Stimulated activated CD4-positive, alpha-beta T cell treated with anti-CD3 and anti-CD28 coated beads, TNF-alpha, amount 100 ng/mL, for 4 hours (primary cell): ENCODE data around the gene KBTBD12.

Experiments
- DNase-seq, 3 experiments: peaks; one replicate each; pipeline ENCODE4 v3.0.0-alpha.2; 2020; ENCODE audit warnings: low read depth in 3 of 3

KBTBD12 gene

DNA sequence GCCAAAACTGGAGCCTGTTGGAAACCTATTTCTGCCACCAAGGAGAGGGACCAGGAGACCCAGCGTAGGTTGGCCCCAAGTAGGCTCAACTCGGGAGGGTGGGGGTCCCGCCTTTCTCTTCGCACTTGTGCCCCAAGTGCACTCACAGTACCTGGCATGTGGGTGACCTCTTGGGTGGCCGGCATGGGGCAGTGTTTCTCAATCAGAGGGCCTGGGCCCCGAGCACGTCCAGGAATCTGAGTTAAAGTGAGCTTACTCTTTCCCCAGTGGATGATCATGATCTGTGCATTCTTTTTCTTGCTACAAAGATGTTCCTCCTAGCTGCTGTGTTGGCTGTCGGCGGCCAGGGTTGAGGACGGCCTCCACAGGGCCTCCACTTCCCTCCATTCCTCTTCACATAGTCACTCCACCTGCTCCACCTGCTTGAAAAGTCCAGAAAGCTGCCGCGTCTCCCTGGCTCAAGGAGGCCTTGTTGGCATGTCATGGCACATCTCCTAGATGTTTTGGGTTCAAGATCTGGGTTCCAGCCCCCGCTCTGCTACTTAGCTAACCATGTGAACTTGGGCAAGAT, 70.7 kb downstream of the KBTBD12 start:
- no peak for DNase-seq

DNA sequence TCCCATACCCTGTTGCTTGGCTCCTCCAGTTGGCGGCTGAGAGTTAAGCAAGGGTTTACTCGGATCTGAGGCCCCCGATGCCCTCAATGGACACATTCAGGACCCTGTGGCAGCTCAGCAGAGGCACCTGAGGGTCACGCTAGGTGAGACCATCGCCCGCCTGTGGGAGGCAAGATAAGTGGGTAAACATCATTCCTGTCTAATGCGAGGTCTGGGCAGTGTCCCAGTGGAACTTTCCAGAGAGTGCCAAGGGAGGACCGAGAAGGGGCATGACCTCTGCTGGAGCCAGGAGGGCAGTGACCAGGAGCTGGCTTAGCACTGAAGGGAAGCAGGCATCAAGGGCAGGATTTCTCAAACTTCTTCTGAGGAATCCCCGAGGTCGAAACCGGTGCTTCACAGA, 71.8 kb downstream of the KBTBD12 start:
- no peak for DNase-seq

DNA sequence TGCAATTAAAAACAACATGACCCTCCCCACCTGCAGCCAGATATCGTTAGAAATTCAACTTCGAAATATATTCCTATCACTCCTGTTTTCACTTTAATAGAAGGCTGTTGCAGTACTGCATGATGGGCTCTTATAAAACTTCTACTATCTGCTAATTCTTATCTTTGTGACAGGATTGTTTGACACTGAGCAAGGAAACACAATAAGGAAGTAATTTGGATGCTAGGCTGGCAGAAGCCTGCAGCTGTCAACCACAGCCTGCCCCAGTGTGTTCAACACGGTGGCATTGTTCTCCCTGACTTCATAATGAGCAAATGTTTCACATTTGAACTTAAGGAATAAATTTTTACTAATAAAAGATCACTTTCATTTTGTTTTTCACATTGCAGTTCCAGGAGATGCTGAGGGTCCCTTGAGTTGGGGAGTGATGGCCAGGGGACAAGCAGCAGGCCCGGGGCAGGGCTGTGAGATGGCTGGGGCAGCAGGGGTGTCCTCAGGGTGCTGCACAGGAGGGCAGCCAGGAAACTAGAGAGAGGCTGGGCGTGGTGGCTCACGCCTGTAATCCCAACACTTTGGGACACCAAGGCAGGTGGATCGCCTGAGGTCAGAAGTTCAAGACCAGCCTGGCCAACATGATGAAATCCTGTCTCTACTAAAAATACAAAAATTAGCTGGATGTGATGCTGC, 72.4 kb downstream of the KBTBD12 start:
- no peak for DNase-seq

DNA sequence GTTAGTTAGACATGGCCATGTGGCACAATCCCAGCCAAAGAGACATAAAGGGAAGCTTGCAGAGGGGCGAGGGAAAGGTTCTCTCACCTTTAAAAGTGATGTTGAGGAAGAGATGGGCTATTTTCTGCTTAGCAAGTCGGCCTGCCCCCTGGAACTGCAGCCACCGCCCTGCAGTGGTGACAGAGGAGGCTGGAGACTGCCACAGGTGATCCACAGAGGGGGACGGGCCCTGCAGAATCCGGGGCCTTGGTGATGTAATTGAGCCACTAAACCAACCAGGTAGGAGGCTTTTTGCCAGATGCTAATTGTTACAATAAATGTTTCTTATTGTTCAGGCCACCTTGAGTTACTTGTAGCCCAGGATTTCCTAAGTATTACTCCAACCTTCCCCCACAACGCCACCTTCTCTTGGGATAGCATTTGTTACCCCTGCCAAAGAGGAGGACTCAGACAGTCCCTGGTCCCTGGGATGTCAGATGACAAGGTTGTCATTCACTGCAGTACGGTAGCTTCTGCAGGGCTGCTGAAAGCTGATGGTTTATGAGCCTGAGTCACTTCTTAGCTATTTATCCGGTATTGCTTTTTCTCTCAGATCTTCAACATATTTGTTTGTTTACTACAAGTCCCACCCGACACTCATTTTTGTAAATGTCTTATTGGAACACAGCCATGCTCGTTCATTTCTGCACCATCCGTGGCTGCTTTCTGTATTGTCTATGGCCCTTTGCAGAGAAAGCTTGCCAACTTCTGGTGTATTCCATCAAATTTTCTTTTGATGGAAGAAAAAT, 73.9 kb downstream of the KBTBD12 start:
- DNase-seq = no peak

DNA sequence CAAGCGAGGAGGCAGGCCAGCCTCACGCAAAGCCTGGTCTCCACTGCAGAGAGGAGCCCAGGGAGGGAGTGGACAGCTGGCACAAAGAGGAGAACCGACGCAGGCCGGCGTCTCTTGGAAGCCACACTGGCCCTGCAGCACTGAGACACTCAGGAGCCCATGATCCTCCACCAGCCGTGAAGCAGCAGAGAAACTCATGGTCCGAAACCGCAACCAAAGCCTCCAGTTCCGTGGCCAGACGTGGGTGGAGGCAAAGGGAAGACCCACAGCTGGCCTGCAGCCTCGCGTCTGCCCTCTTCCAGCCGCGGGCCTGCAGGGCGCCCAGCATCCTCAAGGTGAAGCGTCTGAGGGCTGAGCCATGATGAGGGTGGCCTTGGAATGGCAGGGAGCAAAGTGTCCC, 75.0 kb downstream of the KBTBD12 start:
- no peak for DNase-seq

DNA sequence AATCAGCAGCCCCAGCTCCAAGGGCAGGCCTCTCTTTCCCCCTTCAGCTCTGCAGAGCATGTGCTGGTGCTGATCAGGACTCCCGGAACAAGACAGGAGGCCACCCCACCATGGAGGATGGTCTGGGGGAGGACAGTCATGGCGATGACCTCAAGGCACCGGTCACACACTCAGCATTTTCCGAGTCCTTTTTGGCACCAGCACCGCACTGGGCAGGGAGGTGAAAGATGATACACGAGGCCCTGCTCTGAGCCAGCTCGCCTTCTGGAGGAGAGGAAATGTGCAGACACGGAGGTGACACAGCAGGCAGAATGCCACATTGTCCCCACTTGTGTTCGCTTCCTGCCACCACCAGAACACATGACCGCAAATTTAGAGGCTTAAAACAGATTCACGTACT, 75.4 kb downstream of the KBTBD12 start:
- no peak for DNase-seq

DNA sequence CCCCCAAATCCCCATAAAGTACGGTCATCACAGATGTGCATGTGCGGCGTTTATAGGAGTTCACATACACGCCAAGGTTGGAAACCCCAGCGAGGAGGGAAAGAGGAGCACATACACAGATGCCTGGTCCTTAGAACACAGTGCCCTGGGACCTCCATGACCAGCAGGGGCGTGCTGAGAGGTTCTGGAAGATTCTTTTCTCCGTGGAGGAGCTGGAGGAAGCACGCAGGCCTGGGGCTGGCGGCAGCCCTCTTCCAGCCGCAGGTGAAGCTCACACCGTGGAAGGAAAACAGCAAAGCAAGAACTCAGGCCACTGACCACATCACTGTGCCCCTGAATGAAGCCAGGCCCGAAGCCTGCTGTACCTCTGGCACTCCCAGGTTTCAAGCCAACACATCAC, 76.2 kb downstream of the KBTBD12 start:
- DNase-seq = no peak

DNA sequence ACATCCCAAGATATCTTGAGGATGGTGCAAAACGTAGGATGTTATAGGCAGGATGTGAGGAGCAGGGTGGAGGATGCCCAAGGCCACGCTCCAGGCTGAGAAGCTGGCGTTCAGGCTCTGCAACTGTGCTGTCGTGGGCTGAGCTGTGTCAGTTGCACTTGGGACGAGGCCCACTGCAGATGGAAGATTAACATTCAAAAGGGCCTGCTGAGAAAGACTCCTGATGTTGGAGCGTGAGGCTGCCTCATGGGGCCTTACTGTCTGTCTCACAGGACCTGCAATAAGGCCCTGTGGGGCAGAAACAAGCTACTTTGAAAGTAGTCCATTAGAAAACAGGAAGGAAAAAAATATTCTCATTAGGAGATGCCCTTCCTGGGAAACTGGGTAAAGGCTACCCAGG, 76.6 kb downstream of the KBTBD12 start:
- no peak for DNase-seq

DNA sequence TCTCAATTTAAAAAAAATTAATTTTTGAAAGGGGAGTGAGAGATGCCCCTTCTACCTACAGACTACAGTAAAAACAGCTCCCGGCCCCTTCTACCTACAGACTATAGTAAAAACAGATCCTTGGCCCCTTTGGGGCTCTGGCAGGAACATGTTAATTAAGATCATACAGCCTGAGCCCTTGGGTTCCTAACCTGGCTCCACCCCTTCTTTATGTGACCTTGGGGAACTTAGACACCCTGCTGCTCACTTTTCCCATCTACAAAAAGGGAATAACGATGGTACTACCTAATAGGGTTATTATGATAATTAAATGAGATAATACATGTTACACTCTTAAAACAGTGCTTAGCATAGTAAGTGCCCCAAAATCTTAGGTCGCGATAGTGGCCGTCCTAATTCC, 77.1 kb downstream of the KBTBD12 start:
- DNase-seq = no peak

DNA sequence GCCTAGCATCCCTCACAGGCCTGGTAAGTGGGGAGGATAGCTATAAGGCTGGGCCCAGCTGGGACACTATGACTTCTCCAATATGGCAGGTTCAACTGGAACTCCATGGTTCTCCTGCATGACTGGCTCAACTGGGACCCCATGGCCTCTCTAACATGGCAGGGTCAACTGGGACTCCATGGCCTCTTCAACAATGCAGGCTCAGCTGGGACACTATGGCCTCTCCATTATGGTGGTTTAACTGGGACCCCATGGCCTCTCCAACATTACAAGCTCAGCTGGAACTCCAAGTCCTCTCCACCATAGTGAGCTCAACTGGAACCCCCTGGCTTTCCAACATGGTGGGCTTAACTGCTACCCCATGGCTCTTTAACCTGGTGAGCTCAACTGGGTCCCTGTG, 79.0 kb downstream of the KBTBD12 start:
- no peak for DNase-seq

DNA sequence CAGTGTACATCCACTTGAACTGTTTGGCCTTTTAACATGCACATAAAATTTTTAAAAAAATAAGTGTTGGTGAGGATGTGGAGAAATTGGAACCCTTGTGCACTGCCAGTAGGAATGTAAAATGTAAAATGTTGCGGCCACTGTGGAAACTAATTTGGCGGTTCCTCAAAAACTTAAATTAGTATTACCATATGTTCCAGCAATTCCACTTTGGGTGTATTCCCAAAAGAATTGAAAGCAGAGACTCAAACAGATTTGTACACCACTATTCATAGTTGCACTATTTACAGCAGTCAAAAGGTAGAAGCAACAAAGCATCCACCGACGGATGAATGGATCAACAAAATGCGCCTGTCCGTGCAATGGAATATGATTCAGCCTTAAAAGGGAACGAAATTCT, 82.0 kb downstream of the KBTBD12 start:
- DNase-seq = no peak

DNA sequence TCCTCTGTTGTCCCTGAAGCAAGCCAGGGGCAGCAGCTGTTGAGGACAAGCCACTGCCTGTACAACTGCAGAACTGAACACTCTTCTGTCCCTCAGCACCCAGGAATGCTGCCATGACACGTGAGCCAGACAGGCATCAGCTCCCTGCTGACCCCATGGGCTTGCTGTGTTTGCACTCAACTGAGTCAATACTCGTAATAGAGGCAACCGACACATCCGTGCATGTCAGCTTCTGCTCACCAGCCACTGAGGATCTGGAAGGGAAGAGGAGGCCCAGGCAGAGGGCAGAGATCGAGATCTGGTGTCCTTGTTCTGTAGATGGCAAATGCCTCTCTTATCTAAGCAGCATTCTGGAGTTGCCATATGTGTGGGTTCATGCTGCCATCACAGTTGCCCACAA, 82.9 kb downstream of the KBTBD12 start:
- no peak for DNase-seq

DNA sequence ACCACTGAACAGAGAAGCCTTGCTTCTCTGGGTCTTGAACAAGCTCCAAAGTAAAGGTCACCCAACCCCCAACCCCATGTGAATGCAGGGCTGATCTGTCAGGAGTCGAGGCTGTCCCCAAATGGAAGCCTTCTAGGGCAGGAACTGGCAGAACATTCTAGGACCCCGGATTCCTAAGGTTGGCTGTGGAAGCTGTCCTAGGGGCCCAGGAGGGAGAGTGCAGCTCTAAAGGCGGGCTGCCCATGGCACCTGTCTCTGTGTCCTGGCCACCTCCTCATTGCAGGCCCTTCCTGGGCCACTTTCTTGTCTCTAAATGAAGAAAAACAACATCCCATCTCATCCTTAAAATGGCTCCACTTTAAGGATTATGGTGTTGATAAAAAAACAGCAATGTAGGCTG, 83.6 kb downstream of the KBTBD12 start:
- no peak for DNase-seq

DNA sequence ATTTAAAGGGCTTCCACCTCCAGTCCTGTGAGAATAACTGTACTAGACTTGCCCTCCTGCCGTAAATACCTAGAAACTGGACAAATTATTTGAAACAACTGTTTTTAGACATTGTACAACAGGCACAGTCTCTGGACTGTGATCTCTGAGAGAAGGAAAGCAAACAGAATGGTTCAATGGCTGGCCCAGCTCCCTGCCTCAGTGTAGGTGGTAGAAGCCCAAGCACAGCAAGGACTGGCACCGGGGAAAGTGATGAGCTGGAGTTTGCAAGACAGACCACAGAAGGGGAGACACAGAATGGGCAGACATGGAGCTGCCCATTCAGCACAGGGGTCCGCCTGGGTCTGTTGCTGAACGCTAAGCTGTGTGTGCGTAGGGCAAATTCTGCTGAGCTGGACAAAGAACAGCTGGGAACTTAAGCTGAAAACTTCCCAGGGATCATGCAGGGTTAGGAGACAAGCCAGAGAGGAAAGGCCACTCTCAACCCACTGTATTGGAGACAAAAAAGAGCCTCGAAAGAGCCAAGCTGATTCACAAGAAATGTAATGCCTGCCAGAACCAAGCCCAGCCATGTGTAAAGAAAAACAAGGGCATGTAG, 84.6 kb downstream of the KBTBD12 start:
- DNase-seq = no peak

DNA sequence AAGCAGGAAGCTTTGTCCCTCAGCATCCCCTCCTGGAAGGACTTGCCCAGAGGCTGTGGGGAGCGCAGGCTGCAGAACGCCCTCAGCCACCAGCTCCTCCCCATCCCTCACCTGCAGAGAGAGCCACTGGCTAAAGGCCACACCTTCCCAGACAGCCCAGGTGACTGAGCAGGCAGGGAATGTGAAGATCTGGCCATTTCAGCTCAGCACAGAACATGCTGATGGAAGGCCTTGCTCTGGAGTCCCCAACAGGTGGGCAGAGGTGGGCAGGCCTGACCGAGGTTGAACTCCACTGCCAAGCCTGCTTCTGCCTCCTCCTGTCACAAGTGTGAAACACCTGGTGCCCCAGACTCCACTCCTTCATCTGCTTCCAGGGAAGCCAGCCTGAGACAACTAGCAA, 86.5 kb downstream of the KBTBD12 start:
- no peak for DNase-seq

DNA sequence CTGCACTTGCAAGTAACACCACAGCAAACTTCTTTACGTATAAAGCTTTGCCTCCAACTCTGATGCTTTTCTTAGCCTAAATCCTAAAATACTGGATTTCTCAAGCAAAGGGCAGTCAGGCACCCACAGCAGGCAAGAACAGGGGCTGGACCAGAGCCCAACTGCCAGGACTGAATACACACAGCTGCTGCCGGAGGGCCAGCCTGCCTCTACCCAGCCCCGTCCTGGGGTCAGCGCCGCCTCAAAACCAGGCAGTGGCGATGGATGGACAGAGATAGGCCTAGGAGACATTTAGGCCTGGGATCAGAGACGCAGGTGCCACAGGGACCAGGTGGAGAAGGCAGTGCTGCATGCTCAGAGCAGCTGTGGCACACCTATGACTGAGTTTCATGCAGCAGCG, 89.6 kb downstream of the KBTBD12 start:
- no peak for DNase-seq

DNA sequence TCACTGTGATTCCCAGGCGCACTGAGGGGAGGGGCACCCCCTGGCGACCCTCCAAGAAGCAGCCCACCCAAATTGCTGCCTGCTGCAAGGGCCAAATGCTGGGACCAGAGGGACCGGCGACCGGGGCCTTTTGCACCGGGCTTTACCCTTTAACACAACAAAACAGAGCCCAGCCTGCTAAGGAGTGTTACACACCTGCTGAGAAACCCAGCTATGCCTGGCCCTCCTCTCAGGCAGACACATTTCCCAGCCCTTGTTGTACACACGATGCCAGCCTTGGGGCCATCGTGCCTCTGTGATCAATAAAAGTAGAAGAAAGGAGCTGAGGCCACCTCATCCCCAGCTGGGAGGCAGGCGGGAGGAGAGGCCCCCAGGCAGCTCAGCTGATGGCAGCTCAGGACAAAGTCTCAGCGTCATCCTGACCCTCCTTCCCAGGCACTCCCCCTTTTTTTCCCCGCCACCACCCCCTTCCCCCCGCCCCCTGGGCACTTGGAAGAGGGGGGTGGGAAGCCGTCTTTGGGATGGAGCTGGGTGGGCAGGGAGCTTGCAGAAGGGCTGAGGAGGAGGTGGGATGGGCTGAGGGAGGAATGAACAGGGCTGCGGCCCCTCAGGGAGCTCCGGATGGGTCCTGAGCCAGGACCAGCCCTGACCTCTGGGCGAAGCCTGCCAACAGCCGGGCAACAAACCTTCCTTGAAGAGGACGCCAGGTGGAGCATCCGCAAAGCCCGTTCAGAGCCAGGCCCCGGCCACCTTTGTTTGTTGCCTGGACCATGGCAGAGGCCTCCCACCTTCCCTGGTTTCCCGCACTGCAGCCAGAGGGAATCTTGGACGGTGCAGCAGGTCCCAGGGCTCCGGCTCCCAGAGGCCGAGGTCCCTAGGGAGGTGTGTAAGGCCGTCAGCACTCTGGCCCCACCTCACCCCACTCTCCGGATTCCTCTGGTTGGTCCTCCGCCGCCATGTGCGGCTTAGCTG, 91.3 kb downstream of the KBTBD12 start:
- no peak for DNase-seq

DNA sequence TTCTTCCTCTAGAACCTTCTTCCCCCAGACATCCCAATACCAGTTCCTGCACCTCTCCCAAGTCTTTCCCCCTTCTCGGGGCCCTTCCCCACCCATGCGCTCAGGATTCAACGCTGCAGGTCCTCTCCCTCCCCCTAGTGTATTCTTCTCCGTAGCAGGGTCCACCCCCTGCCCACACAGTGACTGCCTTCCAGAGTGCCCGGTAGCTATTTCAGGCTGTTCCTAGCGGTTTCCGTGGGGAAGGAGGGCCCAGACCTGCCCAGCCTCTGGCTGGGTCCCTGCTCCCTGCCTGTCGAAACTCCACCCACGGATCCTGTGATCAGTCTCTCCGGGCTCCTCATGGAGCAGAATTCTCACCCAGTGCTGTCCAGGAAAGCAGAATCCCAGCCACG, 92.0 kb downstream of the KBTBD12 start:
- no peak for DNase-seq

DNA sequence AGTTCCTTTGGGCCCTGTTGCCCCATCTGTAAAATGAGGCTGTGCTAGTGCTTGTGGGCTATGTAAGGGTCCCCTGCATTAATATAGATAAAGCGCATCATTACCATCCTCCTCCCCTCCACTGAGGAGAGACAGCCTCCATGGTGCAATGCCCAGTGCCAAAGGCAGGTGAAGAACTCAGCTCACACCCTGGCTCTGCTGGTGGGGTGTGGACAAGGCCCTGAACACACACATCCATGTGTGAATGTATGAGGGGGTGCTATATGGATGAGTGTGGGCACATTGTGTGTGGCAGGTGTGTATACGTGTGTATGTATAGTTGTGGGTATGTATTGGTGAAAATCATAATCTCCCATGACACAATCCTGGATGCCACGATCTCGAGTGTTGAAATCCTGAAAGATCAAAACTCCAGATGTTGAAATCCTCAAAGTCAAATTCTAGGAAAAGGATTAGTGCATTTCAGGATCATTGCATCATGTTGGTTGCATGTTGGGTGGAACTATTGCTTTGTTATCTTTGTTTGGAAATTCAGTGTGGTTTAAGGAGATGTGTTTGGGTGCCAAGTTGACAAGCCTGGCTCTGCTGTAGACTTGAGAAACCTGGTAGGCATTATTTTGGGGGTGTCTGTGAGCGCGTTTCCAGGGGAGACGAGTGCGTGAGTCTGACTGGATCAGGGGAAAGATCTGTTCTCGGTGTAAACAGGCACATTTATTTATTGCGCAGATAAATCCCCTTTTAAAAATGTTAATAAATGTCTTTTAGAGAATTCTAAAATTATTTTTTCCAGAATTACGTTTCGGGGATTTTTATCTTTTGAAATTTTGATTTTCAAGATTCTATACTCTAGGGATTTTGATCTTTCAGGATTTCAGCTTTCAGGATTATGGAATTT, 95.2 kb downstream of the KBTBD12 start:
- DNase-seq = no peak

DNA sequence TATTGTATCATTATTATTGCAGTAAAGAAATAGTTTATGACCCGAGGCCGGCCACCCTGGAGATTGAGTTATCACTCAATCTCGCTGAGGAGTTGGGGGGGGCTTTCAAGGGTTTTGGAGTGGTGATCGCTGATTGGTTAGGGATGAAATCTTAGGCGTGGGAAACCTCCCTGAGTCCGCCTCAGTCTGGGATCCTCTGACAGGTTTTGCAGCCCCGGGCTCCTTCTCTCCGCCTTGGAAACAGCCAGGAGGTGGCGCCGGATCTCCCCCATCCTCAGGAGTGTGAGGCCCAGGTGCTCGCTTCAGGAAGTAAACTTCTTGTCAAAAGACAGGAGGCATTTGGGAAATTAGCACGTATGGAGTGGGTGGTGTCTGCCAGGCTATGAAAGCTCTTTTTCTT, 96.1 kb downstream of the KBTBD12 start:
- no peak for DNase-seq

DNA sequence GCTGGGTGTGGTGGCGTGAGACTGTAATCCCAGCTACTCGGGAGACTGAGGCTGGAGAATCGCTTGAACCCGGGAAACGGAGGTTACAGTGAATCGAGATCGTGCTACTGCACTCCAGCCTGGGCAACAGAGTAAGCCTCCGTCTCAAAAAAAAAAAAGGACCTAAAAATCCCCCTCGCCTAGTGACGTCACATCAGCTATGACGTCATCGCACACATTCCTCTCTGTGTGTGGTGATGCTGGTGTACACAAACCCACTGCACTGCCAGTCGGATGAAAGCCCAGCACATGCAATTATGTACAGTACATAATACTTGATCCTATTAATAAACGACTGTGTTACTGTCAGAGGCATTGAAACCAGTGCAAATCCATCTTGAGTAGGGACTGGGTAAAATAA, 97.0 kb downstream of the KBTBD12 start:
- no peak for DNase-seq
